Measurements from ENCODE around the gene TANGO6.
"Not testable (repeated sequence)": the region's sequence is repeated elsewhere in the genome, so short reads cannot be mapped to it uniquely, and the experiment has no call there.

Gene TANGO6

DNA sequence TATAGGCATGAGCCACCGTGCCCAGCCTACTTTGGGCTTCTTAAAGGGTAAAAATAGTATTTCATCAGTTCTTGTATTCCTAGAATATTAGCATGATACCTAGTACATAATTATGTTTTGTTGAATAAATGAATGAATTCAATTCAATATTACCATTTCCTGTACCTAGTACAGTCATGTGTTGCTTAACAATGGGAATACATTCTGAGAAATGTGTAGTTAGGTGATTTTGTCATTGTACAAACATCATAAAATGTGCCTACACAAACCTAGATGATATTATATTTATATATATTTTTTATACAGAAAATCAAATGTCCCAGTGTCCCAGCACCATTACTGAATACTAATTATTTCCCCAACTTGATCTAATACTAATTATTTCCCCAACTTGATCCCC, 176.5 kb downstream of the TANGO6 start:
- no peak for DNase-seq

DNA sequence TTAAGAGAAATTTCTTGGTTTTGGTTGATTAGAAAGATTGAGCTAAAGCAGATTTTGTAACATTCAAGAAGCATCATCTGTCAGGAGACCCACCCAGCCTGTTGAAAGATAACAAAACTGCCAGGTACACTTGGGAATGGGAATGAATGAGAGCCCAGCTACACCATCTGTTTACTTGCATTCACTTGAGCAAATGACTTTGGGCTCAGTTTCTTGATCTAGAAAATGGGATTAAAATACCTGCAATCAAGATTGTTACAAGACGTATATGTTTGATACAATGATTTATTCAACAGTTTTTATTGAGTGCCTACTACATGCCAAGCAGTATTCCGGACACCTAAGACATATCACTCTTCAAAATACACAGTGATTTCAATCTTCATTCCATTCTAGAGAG, 185.8 kb downstream of the TANGO6 start:
- no peak for DNase-seq

DNA sequence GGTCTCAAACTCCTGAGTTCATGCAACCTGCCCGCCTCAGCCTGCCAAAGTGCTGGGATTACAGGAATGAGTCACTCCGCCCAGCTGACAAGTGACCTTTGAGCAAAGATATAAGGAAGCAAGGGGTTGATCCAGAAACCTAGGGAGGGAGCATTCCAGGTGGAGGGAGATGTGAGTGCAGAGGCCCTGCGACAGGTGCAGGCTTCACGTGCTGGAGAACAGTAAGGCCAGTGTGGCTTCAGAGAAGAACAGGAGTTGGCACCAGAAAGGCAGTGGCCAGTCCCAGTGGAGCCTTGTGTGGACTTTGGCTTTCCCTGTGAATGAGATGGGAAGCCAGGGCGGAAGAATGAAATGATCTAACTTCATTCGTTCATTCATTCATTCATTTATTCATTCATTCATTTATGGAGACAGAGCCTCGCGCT, 188.6 kb downstream of the TANGO6 start:
- DNase-seq = no peak

DNA sequence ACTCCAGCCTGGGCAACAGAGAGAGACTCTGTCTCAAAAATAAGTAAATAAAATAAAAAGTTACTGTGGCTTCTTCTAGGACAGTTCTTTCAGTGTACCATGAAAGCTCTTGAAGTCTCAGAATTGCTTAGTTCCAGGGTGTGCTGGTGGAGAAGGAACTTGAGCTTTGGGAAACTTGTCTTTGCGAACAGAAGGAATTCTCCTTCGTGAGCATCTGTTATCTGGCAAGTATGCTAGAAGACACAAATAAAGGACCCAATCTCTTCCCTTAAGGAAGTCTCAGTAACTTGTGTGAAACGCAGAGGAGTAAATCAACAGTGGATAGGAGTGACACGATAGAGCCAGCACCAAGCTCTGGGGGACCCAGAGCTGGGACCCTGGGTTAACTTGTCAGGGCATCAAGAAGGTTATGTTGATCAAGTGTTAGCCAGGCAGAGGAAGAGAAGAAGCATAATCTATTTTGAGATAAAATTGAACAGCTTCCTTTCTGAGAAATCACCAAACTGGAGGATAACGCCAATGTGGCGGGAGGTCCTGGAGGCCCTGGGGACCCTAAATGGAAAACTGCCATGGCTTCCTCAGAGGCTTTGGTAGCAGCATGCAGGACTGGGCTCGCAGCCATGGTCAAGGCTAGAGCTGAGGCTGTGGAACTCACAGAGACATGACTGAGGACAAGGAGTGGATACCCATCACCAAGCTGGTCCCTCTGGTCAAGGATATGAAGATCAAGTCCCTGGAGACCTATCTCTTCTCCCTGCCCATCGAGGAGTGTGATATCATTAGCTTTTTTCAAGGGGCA, 190.0 kb downstream of the TANGO6 start:
- no peak for DNase-seq

DNA sequence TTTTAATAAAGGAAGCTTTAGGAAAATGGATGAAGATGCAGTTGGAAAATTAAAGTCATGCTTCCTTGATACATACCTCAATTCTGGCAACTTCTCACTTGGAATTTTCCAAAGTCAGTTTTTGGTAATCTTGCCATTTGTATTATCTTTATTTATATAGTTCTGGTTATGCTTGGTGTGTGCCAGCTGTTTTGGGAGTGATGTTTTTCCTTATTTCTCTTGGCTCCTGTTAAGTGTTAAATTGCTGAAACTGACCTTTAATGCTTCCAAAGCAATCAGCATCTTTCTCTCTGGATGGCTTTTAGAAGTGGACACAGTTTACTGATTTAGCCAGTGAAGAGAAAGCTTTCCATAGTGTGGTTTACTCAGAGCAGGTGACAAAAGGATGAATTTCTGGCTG, 192.0 kb downstream of the TANGO6 start:
- no peak for DNase-seq

DNA sequence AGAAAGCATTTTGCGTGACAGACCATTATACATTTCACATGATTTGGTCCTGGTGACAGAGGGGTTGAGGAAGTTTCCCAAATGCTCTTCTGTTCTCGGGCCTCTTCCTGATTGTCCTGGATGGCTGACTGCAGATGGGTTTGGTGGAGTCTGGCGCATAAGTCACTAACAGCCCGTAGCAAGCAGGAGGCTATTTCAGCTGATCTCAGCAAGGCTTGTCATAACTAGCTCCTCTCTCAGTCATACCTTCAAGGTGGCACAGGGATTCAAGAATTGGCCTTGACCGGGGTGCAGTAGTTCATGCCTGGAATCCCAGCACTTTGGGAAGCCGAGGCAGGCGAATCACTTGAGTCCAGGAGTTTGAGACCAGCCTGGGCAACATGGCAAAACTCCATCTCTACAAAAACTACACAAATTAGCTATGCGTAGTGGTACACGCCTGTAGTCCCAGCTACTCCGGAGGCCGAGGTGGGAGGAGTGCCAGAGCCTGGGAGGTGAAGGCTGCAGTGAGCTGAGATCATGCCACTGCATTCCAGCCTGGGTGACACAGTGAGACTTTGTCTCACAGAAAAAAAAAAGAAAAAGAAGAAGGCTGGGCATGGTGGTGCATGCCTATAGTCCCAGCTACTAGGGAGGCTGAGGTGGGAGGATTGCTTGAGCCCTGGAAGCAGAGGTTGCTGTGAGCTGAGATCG, 193.2 kb downstream of the TANGO6 start:
- no peak for DNase-seq

DNA sequence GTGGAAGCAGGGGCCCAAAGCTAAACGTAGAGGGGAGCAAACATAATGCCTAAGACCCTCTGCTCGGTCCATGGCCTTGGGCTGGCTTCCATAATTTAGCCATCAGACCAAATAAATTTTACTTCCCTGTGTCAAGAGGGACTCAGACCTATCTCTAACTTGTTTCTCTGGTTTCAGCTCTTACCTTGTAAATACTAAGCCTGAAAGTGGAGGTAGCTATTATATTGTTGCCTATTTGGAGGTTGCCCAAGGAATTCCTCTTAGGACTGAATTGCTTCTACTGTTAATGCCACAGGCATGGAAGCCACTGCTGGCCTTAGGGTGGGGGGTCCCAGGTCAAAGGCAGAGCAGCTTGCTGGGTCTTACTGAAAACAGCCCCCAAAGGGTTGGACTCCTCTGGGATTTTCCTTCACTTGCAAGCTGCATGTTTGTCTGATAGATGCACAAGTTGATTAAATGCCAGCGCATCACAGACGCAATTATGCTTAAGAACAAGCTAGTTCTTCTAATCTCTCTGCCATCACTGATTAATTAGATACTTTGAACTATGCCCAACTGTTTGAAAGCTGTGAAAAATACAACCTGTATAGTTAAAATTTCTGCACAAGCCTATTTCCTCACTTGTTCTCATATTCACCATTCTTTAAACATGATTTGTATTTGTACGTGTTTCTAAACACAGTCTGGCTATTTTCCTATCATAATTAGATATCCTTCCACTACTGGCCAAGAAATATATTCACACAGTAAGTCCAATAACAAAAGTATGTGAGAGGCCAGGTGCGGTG, 194.2 kb downstream of the TANGO6 start:
- no peak for DNase-seq

DNA sequence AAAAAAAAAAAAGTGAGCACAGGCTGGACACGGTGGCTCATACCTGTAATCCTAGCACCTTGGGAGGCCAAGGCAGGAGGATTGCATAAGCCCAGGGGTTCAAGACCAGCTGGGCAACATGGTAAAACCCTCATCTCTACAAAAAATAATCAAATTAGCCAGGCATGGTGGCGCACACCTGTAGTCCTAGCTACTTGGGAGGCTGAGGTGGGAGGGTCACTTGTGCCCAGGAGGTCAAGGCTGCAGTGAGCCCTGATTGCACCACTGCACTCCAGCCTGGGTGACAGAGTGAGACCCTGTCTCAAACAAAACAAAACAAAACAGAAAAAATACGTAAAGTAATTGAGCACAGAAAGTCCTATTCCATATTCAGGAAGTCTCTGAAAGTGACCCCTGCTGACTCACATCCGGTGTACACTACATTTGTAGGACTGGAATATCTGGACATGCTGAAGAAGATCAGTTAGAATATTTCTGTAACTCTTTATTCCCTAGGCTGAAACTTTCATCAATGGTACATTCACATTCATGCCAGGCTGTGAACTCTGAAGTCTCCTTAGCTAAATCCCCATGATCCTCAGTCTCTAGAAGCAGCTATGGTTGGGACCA, 196.1 kb downstream of the TANGO6 start:
- no peak for DNase-seq

DNA sequence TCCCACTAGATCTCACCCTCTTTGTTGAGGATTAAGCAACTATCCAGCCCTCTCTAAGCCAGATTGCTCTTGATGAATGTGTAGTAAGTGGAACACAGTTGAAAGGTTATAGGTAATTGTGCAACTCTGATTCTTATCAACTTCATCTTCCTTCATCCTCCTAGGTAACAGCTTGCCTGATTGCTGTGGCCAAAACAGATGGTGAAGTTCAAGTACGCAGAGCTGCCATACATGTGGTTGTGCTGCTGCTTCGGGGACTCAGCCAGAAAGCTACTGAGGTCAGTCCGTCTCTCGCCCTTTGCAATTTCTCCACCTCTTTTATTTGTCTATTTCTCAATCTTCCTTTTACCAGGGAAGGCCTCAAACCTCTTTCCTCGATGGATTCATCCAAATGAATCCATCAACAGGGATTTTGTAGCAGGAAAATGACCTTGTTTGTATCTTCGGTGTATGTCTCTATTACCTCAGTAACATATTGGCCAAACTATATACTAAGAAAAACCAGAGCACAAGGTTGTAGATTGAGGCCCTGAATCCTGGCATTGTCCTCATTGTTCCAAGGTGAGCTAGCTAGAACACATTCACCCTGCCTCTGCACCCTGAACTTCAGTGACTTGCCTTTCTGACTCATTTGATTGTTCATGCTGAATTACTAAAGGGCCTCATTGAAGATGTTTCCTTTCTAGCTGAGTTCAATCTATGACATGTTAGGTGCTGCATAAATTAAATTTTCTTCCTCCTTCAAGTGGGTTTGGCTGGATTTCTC, 197.0 kb downstream of the TANGO6 start:
- DNase-seq = no peak

DNA sequence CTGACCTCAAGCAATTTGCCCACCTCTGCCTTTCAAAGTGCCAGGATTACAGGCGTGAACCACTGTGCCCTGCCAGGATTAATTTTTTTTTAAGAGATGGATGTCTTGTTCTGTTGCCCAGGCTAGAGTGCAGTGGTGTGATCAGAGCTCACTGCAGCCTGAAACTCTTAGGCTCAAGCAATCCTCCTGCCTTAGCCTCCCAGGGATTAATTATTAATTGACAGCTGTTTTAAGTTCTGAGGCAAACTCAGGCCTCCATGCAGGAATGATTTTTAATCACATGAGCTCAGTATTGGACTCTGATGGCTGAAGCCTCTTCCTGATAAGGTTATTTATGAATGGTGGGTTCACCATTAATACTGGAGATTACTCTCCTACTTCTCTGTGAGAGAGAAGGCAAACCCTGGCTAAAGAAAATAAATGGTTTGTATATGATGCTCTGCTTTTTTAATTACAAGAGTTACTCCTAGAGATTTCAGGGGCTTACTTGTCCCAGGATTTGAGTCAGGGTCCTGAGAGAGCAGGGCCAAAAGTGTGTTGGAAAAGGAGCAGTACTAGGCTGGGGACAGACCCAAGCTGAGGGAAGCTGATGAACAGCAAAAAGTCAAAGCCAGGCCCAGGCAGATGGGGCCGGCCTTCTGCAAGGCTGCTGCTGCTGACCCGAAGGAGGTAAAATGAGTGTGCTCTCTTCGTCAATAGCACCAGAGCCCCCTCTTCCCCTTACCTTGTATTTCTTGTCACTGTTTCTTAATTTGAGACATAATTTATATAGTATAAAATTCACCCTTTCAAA, 205.2 kb downstream of the TANGO6 start:
- DNase-seq = no peak

DNA sequence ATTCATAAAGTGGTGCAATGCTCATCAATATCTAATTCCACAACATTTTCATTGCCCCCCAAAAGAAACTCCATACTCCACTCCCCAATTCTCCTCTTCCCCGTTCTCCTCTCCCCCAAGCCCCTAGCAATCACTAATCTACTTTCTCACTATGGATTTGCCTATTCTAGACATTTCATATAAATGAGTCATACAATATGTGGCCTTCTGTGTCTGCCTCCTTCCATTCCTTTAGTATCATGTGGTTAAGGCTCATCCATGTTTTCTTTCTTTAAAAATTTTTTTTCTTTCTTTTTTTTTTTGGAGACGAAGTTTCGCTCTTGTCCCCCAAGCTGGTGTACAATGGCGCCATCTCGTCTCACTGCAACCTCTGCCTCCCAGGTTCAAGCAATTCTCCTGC, 205.8 kb downstream of the TANGO6 start:
- no peak for DNase-seq

DNA sequence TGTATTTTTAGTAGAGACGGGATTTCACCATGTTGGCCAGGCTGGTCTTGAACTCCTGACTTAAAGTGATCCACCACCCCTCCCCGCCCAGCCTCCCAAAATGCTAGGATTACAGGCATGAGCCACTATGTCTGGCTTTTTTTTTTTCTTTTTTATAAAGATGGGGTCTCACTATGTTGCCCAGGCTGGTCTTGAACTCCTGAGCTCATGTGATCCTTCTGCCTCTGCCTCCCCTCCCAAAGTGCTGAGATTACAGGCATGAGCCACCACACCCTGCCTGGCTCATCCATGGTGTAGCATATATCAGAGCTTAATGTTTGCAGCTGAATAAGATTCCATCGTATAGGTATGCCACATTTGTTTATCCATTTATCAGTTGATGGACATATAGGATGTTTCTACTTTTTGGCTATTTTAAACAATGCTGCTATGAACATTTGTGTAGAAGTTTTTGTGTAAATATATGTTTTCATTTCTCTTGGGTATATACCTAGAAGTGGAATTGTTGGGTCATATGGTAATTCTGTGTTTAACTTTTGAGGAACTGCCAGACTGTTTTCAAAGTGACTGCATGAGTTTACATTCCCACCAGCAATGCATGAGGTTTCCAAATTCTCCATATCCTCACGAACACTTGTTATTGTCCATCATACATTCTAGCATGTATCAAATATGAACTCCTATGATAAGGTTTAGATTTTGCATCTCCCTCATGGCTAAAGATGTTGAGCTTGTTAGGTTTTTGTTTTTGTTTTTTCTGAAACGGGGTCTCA, 206.5 kb downstream of the TANGO6 start:
- no peak for DNase-seq

DNA sequence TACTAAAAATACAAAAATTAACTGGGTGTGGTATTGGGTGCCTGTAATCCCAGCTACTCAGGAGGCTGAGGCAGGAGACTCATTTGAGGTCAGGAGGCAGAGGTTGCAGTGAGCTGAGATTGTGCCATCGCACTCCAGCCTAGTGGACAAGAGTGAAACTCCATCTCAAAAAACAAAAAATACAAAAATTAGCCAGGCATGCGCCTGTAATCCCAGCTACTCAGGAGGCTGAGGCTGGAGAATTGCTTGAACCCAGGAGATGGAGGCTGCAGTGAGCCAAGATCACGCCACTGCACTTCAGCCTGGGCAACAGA, 208.1 kb downstream of the TANGO6 start:
- not testable (repeated sequence) for DNase-seq

DNA sequence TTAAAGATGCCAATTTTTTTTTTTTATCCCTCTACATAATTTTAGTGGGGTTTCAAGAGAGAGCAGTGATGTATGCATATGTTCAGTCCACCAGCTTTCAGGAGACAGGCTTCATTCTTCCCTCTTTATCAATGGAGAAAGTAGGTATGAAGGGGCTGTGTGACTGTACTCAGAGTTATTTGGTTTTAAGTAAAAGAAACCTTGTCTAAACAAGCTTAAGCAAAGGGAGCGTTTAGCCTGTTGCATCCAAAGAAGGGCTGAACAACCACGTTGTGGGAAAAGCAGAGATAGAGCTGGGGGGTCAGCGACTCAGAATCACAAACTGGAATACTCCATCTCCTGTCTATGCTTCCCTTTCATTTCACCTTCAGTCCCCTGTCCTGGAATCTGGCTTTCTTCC, 211.7 kb downstream of the TANGO6 start:
- no peak for DNase-seq

DNA sequence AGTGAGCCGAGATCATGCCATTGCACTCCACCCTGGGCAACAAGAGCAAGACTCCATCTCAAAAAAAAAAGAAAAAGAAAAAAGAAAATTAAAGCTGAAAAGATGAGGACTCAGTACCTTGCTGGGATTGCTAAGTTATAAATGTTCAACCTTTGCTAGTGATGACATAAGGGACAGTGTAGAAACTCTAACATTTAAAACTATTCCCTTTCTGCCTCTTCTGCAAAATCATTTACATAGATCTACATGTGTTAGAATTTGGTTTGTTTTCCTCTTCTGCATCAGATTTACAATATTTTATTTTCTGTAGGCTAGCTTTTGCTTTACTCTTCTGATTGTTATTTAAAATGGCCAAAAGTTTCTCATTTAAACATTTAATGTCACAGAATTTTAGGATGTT, 212.6 kb downstream of the TANGO6 start:
- DNase-seq = no peak

DNA sequence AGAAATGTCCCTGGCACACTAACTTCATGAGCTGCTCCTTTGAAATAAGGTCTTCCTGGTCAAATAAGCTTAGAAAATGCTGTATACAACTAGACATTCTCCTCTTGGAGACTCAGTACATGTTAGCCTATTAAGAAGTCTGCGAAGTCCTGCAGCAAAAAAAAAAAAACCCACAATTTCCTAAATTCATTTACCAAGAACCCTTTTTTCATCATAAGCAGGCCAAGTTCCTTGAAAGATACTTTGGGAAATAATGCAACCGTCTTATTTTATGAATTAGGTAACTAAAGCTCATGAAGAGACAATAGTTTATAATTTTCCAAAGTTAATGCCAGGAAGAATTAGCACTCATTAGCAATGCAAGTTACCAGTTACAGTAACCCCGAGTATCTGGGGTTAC, 213.1 kb downstream of the TANGO6 start:
- DNase-seq = no peak

DNA sequence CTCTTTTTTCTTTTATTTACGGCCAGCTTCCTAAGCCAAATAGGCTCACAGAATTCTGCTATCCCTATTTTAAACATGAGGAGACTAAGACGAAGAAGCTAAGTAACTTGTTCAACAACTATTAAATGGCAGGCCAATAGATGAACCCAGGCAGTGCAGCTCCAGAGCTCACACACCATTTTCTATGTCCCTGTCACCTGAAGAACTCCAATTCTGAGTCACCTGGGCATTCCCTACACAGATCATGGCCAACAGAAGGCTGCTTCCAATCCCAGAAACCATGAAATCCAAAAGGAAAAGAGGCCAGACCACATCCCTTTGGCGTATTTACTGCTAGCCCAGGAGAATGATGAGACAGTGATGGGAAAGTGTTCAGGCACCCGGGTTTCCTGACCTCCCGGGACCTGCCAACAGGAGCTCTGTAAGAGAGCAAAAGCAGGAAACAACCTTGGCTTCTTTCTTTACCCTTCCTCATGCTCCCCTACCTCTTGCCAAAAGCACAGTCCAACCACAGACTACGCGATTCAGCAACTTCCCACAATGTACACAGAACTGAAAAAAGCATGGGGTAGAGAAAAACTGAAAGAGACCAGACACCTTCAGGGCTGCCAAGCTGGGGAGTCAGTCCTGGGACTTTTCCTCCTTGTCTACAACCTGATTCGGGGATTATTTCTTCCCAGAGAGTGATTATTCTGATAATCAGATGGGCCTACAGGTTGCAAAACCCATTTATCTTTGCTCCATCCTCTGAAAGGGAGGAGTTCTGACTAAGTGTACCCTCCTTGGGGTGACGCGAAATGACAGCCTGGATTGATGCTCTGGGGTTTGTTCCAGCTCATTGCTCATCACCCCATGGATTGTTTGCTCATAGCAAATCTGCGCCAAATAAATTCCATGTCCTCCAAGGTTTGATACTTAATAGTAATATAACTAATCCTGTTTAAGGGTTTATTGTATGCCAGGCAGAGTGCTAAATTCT, 214.4 kb downstream of the TANGO6 start:
- no peak for DNase-seq

DNA sequence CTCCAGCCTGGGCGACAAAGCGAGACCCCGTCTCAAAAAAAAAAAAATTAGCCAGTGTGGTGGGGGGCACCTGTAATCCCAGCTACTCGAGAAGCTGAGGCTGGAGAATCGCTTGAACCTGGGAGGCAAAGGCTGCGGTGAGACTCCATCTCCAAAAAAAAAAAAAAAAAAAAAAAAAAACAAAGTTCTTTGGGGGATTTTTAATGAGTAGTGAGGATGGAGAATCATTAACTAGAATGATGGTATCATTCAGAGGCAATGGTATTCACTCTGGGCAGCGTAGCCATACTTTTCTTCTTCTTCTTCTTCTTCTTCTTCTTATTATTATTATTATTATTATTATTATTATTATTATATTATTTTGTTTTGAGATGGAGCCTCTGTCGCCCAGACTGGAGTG, 220.2 kb downstream of the TANGO6 start:
- not testable (repeated sequence) for DNase-seq

DNA sequence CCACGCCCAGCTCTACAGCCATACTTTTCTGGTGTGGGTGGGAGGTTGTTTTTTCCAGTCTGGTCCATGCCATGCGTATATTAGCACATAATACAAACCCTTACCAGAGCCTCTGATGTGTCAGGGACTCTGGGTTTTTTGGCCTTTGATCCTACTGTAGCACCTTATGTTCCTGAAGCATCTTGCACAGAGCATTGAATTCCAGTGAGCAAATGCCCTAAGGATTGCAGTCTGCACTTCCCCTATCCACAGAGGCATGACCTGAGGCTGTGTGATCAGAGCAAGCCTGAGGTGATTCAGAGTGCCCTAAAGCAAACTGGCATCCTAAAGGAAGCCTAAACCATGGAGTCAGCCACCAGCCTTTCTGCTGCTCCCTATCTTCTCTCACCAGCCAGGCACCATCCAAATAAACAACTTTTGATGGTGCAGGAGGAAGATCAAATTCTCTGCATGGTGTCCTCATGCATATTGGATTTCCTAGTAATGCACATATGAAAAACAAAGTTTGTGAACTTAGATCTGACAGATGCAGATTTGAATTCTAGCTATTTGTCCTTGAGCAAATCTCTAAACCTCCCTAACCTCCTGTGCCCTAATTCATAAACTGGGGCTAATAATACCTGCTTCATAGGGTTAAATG, 220.9 kb downstream of the TANGO6 start:
- no peak for DNase-seq

All from effector CD8-positive, alpha-beta T cell (primary cell).